ENCODE data around the gene PKD1L1.

- peak in 1 of 6 experiments; percentile 22 for TF ChIP-seq CTCF (IDR thresholded peaks at IDR 0.05)
- TF ChIP-seq POLR2A (IDR thresholded peaks at IDR 0.05), result no peak
Measured at GRCh38 chr7:47819607-47819920, 128.7 kb downstream of the PKD1L1 start.

Data from adrenal gland (tissue), 5 donors.